Panc1 (cell line): ENCODE results near the gene GAL3ST1. TPM values are rescaled to one million over a fixed set of nuclear protein-coding genes. Genes with fewer than 3 reads are reported as not detected.

Experiments used
- ATAC-seq: fragments of 200-7000 bp; cut with Tn5 transposase; 2 replicates; pipeline ENCODE4 v1.9.1; 2020; ENCODE audit warnings: mild to moderate bottlenecking, moderate library complexity
- BruUV-seq: library from RNA; stranded (reverse); fragments of 400-500 nt; replicated peaks from 2 replicates; lab custom pipeline; 2021; lab: Mats Ljungman, UMichigan
- CTCF ChIA-PET: fragments of 300-600 bp; sonication (Branson Sonifier 250); formaldehyde crosslinking; loops from one replicate; lab custom pipeline; 2022; ENCODE audit warnings: antibody characterized with exemption; lab: Charles Lee
- POLR2A ChIA-PET: fragments of 300-600 bp; sonication (Branson Sonifier 250); formaldehyde crosslinking; loops from one replicate; lab custom pipeline; 2022; ENCODE audit warnings: antibody characterized with exemption; lab: Charles Lee
- DNase-seq: peaks from one replicate; pipeline ENCODE4 v3.0.0-alpha.2; 2010; ENCODE audit warnings: low read depth, low spot score
- H3K27ac ChIP-seq: 2 replicates; pipeline ENCODE4 v1.5.1; 2011; ENCODE audit warnings: mild to moderate bottlenecking, low read length, inconsistent platforms
- H3K27me3 ChIP-seq: fragments of 200-500 bp; sonication (Bioruptor generic); 2 replicates; pipeline ENCODE4 v1.6.0; 2014; ENCODE audit warnings: low read length, inconsistent platforms; ENCODE audit not compliant: control insufficient read depth, insufficient read depth
- H3K36me3 ChIP-seq: fragments of 200-500 bp; sonication (Bioruptor generic); 2 replicates; pipeline ENCODE4 v1.5.1; 2014; ENCODE audit warnings: inconsistent platforms, mild to moderate bottlenecking, low read length, moderate library complexity; ENCODE audit not compliant: control insufficient read depth, insufficient read depth
- H3K4me1 ChIP-seq: 2 replicates; pipeline ENCODE4 v1.5.1; 2011; ENCODE audit warnings: inconsistent platforms, mild to moderate bottlenecking, low read length, moderate library complexity; ENCODE audit not compliant: control insufficient read depth, insufficient read depth
- H3K4me3 ChIP-seq, 2 experiments: 2 replicates each; pipeline ENCODE4 v1.5.1; 2011 to 2012; ENCODE audit warnings: low read depth in 2 of 2, low read length in 2 of 2, mild to moderate bottlenecking in 2 of 2, inconsistent platforms in 1 of 2, moderate library complexity in 1 of 2
- H3K9me3 ChIP-seq: fragments of 200-500 bp; sonication (Bioruptor generic); 2 replicates; pipeline ENCODE4 v1.5.1; 2014; ENCODE audit warnings: low read depth, mild to moderate bottlenecking, inconsistent platforms, low read length, moderate library complexity; ENCODE audit not compliant: control insufficient read depth, insufficient read depth
- POLR2AphosphoS5 ChIP-seq: IDR thresholded peaks from 2 replicates; pipeline ENCODE4 v1.6.1; 2012; ENCODE audit warnings: mild to moderate bottlenecking, low read depth, low read length, moderate library complexity
- REST ChIP-seq, 2 experiments: IDR thresholded peaks; 2 replicates each; pipeline ENCODE4 v1.6.1; 2011 to 2012; ENCODE audit warnings: low read depth in 2 of 2, control low read depth in 1 of 2, low read length in 1 of 2, mild to moderate bottlenecking in 1 of 2, moderate library complexity in 1 of 2; ENCODE audit not compliant: insufficient read depth in 1 of 2
- SIN3A ChIP-seq: IDR thresholded peaks from 2 replicates; pipeline ENCODE4 v1.6.1; 2012; ENCODE audit warnings: low read depth, mild to moderate bottlenecking, low read length, moderate library complexity, borderline replicate concordance; ENCODE audit not compliant: insufficient read depth
- TCF7L2 ChIP-seq: IDR thresholded peaks from 2 replicates; pipeline ENCODE4 v1.6.1; 2011; ENCODE audit warnings: mild to moderate bottlenecking, low read depth, low read length, inconsistent platforms
- in situ Hi-C: cut with HindIII; loops from 2 replicates; pipeline ENCODE4 v1.10.0; 2016; ENCODE audit warnings: low sequenced_read_pairs, low pct_unique_long_range_greater_than_20kb
- intact Hi-C: fragments of 100-400 bp; cut with micrococcal nuclease; formaldehyde crosslinking; loops from one replicate; pipeline ENCODE4 v1.10.0; 2022; ENCODE audit not compliant: unreplicated experiment
- total RNA-seq: library from RNA; stranded (reverse); gene quantifications from one replicate; pipeline ENCODE4 v1.2.1, GENCODE V29; 2021; ENCODE audit not compliant: unreplicated experiment
- TF ChIP-seq, protein P1 (sequence below): fragments of 450-650 bp; IDR thresholded peaks from 2 replicates; pipeline ENCODE4 v1.5.1; 2017; ENCODE audit warnings: mild to moderate bottlenecking

The GAL3ST1 gene
- total RNA-seq, 1 experiment from 2014 or later: 1.1 TPM

- intact Hi-C loops: no loop called here
- H3K9me3 ChIP-seq: no peaks in the 10 kb centered on the region
- no peaks in the 10 kb centered on the region for H3K36me3 ChIP-seq
- no TSS peak for BruUV-seq
- POLR2A ChIA-PET: no interaction called here
- no peak for TF ChIP-seq POLR2AphosphoS5
- TF ChIP-seq, protein P1, sequence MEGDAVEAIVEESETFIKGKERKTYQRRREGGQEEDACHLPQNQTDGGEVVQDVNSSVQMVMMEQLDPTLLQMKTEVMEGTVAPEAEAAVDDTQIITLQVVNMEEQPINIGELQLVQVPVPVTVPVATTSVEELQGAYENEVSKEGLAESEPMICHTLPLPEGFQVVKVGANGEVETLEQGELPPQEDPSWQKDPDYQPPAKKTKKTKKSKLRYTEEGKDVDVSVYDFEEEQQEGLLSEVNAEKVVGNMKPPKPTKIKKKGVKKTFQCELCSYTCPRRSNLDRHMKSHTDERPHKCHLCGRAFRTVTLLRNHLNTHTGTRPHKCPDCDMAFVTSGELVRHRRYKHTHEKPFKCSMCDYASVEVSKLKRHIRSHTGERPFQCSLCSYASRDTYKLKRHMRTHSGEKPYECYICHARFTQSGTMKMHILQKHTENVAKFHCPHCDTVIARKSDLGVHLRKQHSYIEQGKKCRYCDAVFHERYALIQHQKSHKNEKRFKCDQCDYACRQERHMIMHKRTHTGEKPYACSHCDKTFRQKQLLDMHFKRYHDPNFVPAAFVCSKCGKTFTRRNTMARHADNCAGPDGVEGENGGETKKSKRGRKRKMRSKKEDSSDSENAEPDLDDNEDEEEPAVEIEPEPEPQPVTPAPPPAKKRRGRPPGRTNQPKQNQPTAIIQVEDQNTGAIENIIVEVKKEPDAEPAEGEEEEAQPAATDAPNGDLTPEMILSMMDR: no peak
- TF ChIP-seq REST (IDR thresholded peaks at IDR 0.05; ENCODE audit: insufficient read depth in 1 of 2, low read depth in 2 of 2, low read length in 1 of 2): no peak
- no peak for TF ChIP-seq SIN3A
- no peak for TF ChIP-seq TCF7L2
- no peak for ATAC-seq
- H3K27me3 ChIP-seq: no peaks in the 10 kb centered on the region
- H3K27ac ChIP-seq: no peak overlapping the region
- no peak for DNase-seq
- CTCF ChIA-PET: no interaction called here
- in situ Hi-C loops: no loop called here
- no peaks in the 10 kb centered on the region; the same call in 1 of the 2 replicates for H3K4me1 ChIP-seq
- no peak overlapping the region for H3K4me3 ChIP-seq
These were observed 10.3 kb downstream of the GAL3ST1 start for GRCh38 chr22:30564045-30564760.

DNA sequence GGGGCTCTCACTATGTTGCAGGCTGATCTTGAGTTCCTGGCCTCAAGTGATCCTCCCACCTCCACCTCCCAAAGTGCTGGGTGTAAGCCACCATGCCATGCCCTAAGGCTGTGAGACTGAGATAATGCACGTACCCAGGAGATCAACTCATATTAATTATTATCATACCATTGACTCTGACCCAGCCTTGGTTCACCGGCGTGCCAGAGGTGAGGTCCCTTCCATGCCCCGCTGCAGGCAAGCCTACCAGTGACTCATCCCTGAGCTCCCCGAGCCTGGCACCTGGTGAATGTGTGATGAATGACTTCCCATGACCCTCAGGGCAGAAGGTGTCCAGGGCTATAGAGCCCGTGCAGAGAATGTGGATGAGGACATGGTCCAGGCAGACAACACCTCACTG lies 12.1 kb downstream of the GAL3ST1 start:
- no peak for ATAC-seq
- Histone ChIP-seq H3K4me3 (no peak overlapping the region), H3K27me3 (no peaks in the 10 kb centered on the region), H3K36me3 (no peaks in the 10 kb centered on the region), H3K9me3 (no peaks in the 10 kb centered on the region), H3K27ac (no peak overlapping the region), H3K4me1 (no peaks in the 10 kb centered on the region; the same call in 1 of the 2 replicates)
- in situ Hi-C loops (no loop called here), intact Hi-C loops (no loop called here)
- no TSS peak for BruUV-seq
- TF ChIP-seq SIN3A (no peak), REST (IDR thresholded peaks at IDR 0.05; ENCODE audit: insufficient read depth in 1 of 2, low read depth in 2 of 2, low read length in 1 of 2) (no peak), POLR2AphosphoS5 (no peak), TCF7L2 (no peak)
- TF ChIP-seq, protein P1: no peak
- no peak for DNase-seq
- ChIA-PET CTCF (no interaction called here), POLR2A (no interaction called here)
